ENCODE measurements around the gene BLNK.
"Not testable (repeated sequence)": the region's sequence is repeated elsewhere in the genome, so short reads cannot be mapped to it uniquely, and the experiment has no call there.

Gene BLNK

DNA sequence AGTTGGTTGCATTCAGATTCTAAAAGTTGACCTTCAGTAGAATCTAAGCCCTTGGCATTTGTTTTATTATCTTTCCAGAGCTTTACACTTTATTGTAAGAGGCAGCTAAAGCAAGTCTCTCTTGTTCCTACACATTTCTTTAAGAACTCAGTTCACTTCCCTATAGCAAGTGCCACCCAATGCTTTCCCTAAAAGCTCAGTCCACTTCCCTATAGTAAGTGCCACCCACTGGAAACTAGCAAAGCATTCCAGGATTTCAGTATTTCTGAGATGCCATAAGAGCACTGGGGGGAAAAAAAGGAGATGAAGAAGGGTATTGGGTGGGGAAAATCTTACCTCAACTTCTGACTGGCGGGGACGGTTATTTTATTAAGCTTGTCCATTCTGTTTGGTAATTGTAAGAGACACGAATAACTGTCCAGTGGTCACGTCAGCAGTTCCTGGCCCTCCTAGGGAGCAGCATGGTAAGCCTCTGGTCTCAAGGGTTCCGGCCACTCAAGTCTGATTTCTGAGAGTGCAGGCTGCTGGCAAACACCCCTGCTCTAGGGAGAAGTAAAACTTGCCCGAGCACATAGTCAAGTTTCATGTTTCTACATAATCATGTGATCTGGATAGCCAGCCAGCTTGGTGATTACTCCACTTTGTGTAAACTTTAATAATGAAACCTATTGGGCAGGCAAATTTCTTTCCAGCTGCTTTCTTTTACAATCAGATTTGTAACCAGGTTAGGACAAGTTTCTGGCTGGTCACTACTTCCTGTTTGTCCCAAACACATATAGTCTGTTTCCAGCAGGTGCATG is at the start of gene BLNK:
Gene BLNK, minus strand, starts transcription at position 554 of the 800 bp plus-strand sequence. Its CDS starts 171 bp downstream, at position 383.
- no peak for DNase-seq

- DNase-seq = no peak
These were observed 48.5 kb upstream of the BLNK start for GRCh38 chr10:96319754-96320474.

GRCh38 chr10:96317067-96317833 is 45.9 kb upstream of the BLNK start:
- DNase-seq = no peak

DNA sequence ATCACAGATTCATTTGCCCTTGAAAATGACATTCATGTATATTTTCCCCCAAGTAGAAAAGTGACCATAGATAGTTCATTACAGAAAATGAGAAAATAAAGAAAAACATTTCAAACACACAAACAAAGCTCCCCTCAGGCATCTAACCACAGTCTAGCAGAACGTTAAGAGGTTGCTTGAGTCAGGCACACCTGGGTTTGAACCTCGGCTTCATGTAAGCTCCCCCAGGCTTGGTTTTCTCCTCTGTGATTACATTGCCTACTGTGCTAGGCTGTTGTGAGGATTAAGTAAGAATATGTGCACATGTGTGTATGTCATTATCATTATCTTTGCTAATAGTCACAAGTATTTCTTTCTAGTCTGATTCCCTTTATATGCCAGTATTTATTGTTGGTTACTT is 42.0 kb upstream of the BLNK start:
- no peak for DNase-seq

- DNase-seq = no peak
These were observed 39.9 kb upstream of the BLNK start for GRCh38 chr10:96311180-96311715.

DNA sequence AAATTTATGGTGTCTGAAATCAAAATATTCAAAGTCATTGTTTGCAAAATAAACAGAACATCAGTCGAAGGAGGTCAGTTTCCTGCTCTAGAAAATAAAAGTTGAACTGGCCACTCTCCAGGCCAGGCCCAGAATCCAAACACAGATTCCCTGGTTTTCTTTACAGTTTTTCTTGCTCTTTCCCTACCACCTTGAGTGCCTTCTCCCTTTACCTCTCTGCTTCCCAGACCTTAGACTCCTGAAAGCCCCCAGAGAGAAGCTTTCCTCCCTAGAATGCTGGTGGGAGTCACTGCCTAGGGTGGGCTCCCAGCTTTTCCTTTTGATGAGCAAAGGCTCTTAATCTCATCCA is 38.9 kb upstream of the BLNK start:
- DNase-seq = no peak

- DNase-seq = no peak
These were observed 38.4 kb upstream of the BLNK start for GRCh38 chr10:96309628-96310320.

- not testable (repeated sequence) for DNase-seq
These were observed 37.5 kb upstream of the BLNK start for GRCh38 chr10:96308854-96309253.

DNA sequence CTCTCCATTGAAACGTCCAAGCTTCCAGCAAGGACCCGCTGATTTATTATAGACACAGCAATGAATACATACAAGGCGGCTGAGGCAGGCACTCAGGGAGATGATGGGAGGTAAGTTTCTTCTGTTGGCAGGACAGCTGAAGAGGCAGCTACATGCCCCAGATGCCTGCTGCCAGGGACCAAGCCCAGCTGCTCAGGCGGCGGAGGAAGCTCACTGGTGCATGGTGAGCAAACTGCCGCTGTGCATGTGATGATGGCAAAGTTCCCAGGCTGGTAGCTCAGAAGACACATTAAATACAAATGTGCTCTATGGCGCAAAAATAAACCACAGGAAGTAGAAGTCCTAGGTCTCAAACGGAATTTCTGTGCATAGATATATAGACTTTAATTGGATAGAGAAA is 35.1 kb upstream of the BLNK start:
- peak; percentile 51 for DNase-seq

GRCh38 chr10:96305019-96305418 is 33.6 kb upstream of the BLNK start:
- no peak for DNase-seq

DNA sequence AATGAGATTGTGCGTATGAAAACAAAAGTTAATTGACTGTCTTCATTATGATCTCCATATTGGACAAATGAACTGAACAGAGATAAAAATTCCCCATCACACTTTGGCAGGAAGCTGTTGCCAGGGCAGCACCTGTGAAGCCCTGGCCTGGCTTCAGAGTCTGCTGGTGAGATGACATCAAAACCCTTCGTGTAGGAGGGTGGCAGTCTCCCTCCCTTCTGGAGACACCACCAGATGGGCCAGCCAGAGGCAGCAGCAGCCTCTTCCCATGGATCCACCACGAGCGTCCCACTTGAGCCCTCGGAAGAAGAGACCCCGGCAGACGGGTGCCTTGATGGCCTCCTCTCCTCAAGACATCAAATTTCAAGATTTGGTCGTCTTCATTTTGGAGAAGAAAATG is 32.9 kb upstream of the BLNK start, which contains the start of gene DNTT:
Gene DNTT, plus strand, starts transcription at position 205 of the 400 bp plus-strand sequence. Its CDS starts 64 bp downstream, at position 269.
- DNase-seq = no peak

- no peak for DNase-seq
These were observed 30.2 kb upstream of the BLNK start for GRCh38 chr10:96301616-96302015.

- DNase-seq = peak; percentile 54
These were observed 28.0 kb upstream of the BLNK start for GRCh38 chr10:96299383-96299782.

DNA sequence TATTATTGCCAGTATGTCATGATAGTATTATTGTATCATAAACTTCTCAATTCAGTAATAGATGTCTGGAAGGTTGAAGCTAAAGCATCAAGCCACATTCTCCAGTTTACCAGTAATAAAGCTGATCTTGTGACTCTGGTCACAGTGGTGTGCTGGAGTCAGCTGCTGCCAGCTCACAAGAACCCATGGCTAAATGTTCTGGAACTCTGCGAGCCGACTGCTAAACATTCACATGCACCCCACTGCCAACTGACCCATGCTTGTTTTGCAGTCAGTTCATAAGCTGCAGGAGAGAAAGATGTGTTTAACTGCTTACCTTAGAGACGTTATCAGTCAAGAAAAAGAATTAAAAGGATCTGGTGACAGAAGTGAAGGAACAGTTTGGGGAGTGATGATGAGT is 27.0 kb upstream of the BLNK start:
- DNase-seq = no peak

- DNase-seq = no peak
These were observed 26.1 kb upstream of the BLNK start for GRCh38 chr10:96297486-96297885.

DNA sequence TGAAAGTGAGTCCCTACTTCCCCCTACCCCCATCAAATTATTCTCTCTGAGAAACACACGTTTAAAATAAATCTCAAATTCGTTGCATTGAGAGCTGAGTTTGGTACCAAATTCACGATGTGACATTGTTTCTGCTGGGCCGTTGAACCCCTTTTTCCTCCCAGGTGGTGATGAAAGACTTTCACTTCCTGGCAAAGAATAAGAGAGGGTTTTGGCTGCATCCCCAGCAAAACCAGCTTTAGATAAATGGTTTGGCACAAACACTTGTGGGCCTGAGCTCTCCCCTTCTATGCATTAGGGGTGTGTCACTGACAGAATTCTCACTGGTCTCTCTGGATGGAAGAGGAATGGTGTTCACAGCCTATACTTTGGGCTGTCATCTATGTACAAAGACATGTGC is 24.1 kb upstream of the BLNK start:
- peak; percentile 9 for DNase-seq

DNA sequence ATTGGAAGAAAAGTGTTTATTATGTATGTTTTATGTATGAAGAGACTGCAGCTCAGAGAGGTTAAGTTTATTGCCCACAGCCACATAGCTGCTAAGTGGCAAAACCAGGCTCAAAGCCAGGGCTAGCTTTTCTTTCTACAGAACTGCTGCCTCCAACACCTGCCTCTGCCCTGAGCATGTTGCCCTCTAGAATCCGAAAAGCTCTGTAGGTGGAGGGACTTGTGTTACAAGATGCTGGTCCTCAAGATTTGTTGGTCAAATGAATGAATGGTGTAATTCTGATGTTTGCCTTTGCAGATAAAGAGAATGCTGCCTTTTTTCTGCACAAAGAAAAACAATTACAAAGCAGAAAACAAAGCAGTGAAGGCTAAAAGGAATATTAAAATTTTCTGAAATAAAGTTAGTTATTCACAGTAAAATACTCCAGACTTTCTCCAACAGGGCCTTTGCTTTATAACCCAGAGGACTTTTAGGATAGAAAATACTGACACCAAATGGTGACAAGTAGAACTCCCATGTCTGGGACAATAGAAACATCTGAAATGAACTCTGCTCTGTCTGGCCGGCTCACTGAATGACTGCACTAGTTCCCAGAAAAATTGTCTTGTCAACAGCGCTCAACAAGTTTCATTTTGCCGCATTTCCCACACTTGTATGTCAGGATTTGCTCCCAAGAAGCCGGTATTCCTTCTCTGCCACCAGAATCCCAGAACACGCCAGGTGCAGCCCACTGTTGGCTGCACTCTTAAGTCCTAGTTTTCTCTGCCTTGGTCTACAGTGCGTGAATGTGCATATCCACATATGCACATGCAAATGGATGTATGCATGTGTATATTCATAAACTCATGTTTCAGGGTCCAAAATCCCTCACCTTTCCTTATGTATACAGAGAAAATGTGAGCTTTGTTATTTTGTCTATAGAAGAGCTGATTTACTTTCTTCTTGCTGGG is 21.9 kb upstream of the BLNK start:
- peak; percentile 29 for DNase-seq

- DNase-seq = no peak
These were observed 19.2 kb upstream of the BLNK start for GRCh38 chr10:96290368-96291133.

DNA sequence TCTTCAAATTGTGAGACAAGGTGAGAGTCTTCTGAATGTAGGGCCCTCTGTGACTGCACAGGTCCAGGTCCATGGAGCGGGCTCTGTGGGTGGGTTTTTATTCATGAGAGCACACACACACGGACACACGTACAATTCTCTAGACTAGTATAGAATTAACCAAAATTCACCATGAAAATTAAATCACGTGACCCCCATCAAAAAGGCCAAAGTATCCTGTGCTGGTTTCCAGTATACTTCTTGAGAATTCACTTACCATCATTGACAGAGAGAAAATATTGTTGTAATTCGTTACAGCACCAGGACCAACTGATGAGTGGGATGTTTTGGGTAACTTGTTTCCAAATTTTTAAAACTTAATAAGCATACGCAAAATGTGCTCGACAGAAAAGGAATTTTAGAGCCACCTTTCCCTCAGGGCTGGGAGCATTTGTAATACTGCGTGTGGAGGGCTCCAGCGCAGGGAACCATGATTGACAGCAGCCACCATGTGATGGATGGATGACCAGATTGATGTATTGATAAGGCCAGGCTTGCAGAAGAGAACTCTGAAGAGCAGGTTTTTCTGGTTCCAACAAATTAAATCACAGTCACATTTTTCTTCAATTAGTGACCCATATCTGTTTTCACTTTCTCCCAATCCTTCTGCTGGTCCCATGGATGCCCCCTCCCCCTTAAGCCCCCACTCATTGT is 18.0 kb upstream of the BLNK start:
- DNase-seq = no peak

- DNase-seq = no peak
These were observed 16.8 kb upstream of the BLNK start for GRCh38 chr10:96288151-96288621.
